ENCODE results near the gene SNAPC3.
A peak's percentile ranks its signal among the peaks of the same experiment; 100 is the strongest.

Gene SNAPC3

GRCh38 chr9:15492485-15493150 is 69.9 kb downstream of the SNAPC3 start:
- no peak for DNase-seq

- DNase-seq, result no peak
Measured at GRCh38 chr9:15498246-15498995, 75.7 kb downstream of the SNAPC3 start.

DNA sequence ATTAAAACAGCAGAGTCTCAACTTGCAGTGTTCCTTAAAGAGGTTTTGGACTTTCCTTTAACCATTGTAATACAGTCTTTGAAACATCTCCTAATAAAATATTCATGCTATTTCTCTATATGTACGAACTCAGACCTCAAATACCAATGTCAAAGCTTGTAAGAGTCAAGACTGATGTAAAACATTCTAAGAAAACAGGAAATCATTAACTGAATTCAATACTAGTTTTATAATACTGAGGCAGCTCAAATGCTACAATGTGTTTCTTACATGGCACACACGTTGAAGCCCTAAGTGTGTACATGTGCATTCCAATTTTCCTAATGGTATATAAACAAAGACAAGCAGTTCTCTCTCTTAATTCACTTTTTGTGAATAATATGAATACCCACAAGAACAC is 76.5 kb downstream of the SNAPC3 start:
- peak; percentile 16 for DNase-seq

DNA sequence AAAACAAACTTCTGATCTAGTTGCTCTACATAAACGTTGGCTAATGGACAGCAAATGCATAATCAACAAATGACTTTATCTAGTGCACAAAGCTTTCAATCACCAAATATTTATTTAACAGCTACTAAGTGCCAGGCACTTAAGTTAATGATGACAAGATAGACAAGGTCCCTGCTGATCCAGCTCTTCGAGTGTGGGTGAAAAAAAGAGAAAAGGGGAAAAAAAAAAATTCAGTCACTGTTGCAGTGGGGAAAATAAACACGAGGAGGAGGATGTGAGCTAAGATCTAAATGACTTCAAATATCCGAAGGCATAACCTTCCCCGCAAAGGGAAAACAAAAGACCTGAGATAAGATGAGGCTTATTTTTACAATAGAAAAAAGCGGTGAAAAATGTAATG is 78.5 kb downstream of the SNAPC3 start:
- DNase-seq, result no peak

DNA sequence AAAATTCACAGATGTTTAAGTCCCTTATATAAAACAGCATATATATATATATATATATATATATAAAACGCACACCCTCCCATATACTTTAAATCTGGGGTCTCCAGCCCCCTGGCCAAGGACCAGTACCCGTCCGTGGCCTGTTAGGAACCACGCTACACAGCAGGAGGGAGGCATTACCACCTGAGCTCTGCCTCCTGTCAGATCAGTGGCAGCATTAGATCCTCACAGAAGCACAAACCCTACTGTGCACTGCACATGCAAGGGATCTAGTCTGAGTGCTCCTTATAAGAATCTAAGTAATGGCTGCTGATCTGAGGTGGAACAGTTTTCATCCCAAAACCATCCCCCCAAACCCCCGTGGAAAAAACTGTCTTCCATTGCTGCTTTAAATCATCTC is 79.1 kb downstream of the SNAPC3 start:
- DNase-seq, result no peak

DNA sequence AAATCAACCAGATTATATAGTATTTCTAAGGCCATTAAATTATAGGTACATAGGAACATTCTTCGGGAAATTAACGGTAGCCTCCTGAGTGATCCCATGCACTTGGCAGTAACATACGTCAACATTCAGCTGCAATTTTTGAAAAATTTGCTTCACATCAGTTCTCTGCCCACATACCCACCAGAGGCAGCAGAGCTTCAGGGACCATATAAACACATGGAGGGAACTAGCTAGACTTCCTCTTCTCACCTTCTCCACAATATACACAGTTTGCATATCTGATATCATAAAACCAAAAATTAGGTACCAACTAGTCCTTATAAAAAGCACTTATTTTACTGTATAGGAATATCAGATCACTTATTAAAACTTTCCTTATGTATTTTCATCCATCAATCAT is 83.2 kb downstream of the SNAPC3 start:
- DNase-seq, result no peak

DNA sequence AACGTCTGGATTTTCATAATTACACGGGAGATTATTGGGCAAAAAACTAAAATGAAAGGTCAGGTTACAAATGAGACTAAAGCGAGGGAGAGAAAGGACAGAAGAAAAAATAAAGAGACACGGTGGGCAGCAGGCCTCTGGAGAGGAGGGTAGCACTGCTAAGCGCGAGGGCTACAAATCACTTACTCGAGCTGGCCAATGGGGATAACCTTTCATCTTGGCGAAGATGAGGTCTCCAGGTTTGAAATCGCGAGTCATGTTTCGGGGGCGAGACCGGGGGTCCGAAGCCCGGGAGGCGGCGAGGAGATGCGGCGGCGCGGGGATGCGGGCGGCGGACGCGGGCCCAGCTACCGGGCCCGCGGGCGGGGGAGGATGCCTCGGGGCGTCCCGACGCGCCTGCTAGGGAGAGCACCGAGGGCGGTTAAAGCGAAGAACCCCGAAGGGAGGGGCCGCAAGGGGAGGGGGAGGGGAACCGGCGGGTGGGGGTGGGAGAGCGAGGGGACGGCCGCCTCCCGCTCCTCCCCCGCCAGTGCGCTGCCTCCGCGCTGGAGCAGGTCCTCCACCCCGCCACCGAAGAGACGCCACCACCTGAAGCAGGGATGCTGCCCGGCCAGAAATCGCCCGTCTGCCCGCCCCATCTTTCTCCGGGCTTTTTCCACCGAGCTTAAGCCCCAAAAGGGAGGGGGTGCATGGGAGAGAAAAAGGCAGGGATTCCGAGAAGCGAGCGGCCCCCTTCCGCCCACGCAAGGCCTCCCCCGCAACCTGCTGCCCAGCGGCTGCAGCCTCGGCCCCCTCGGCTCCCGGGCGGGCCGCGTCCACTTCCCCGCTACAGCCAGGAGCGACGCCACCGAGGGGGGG is 87.5 kb downstream of the SNAPC3 start:
- DNase-seq, result peak; percentile 26

DNA sequence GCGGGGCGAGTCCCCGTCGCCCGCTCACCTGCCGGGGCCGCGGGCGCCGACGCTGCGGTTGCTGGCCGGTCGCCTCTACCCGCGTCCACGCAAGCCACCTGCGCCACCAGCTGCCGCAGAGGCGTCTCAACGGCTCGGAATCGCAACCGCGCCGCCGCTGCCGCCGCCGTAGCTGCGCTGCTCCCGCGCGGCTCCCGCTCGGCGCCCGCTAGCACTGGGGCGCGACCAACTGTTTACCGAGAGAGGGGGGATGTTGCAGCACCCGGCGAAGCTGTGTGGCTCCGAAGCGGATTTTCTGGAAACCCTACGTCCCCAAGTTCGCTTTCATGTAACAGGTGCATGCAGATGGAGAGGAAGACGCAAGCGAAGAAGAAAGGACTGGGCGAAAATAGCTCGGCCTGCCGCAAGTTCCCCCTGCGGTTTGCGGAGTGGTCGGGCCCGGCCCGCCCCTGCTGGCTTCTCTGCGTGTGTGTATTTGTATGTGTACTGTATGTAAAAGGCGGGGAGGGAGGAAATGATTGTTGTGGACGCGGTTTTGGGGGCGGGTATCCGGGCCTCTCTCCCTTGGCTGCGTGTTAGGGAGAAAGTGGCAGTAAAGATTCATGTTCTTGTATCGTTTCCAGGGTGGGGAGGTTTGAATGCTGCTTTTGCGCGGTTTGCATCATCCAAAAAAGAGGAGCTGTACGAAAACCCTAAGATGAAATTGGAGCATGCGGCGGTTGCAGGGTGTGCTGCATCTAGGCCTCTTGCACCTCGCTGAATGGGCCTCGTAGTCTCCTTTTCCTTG is 88.3 kb downstream of the SNAPC3 start, which contains the start of gene PSIP1:
Gene PSIP1, minus strand, starts transcription at position 182 of the 787 bp plus-strand sequence. CDS start 782 bp downstream, outside the sequence.
- peak; percentile 90 for DNase-seq
